HCT116 (cell line): ENCODE data around the gene OR6M1. TPM values are rescaled to one million over a fixed set of nuclear protein-coding genes. Genes with fewer than 3 reads are reported as not detected.

ENCODE experiments used
- ATAC-seq: fragments of 200-7000 bp; cut with Tn5 transposase; 2 replicates; pipeline ENCODE4 v1.9.1; 2020; ENCODE audit warnings: mild to moderate bottlenecking, moderate library complexity
- BruUV-seq: library from RNA; stranded (reverse); fragments of 400-500 nt; replicated peaks from 2 replicates; lab custom pipeline; 2021; lab: Mats Ljungman, UMichigan
- CTCF ChIA-PET: fragments of 300-600 bp; sonication (Branson Sonifier 250); formaldehyde crosslinking; loops from one replicate; lab custom pipeline; 2021; ENCODE audit warnings: antibody characterized with exemption; lab: Charles Lee
- POLR2A ChIA-PET: fragments of 300-600, 350-600 bp; sonication (Branson Sonifier 250); formaldehyde crosslinking; loops from one replicate; lab custom pipeline; 2021; ENCODE audit warnings: antibody characterized with exemption; lab: Charles Lee
- RAD21 ChIA-PET, 2 experiments: fragments of 300-600 bp; sonication (Branson Sonifier 250); formaldehyde crosslinking; loops; one replicate each; lab custom pipeline; 2023; ENCODE audit warnings: low total read pairs in 2 of 2; ENCODE audit not compliant: uncharacterized antibody in 2 of 2, unreplicated experiment in 2 of 2, low non-redundant PET in 1 of 2; lab: Charles Lee
- DNase-seq: peaks from one replicate; pipeline ENCODE4 v3.0.0-alpha.2; 2010; ENCODE audit warnings: low read depth, low spot score
- H2AFZ ChIP-seq: fragments of 200-600 bp; shearing (Covaris generic), sonication (generic); 2 replicates; pipeline ENCODE4 v1.6.1; 2017; ENCODE audit warnings: low read depth, mixed run types, mixed read lengths, antibody characterized with exemption, low read length; ENCODE audit not compliant: poor library complexity, severe bottlenecking
- H3K27ac ChIP-seq: 2 replicates; pipeline ENCODE4 v1.5.1; 2012; ENCODE audit warnings: low read depth, low read length
- H3K27me3 ChIP-seq: fragments of 200-600 bp; sonication (generic); 2 replicates; pipeline ENCODE4 v1.6.1; 2016; ENCODE audit warnings: mixed run types, low read length, mixed read lengths; ENCODE audit not compliant: insufficient read depth
- H3K36me3 ChIP-seq, 2 experiments: fragments of 200-500 bp in 1 of 2; fragments of 200-600 bp in 1 of 2; sonication (Bioruptor generic) in 1 of 2; sonication (generic) in 1 of 2; 2 replicates each; pipeline versions ENCODE4 v1.5.1 to v1.6.1; 2014 to 2016; ENCODE audit warnings: low read length in 2 of 2, inconsistent platforms in 1 of 2, mixed read lengths in 1 of 2, mixed run types in 1 of 2; ENCODE audit not compliant: insufficient read depth in 2 of 2, control insufficient read depth in 1 of 2
- H3K4me1 ChIP-seq, 2 experiments: fragments of 200-600 bp in 1 of 2; sonication (generic) in 1 of 2; 2 replicates each; pipeline versions ENCODE4 v1.5.1 to v1.6.1; 2012 to 2017; ENCODE audit warnings: low read length in 2 of 2, inconsistent platforms in 1 of 2, mild to moderate bottlenecking in 1 of 2, mixed read lengths in 1 of 2, mixed run types in 1 of 2, moderate library complexity in 1 of 2; ENCODE audit not compliant: insufficient read depth in 2 of 2, control insufficient read depth in 1 of 2
- H3K4me2 ChIP-seq: fragments of 200-600 bp; sonication (generic); 2 replicates; pipeline ENCODE4 v1.6.1; 2017; ENCODE audit warnings: mixed run types, low read length, mixed read lengths
- H3K4me3 ChIP-seq, 2 experiments: fragments of 200-600 bp in 1 of 2; sonication (generic) in 1 of 2; replicated peaks in 1 of 2; 2 replicates each; pipeline ENCODE4 v1.5.1; 2011 to 2016; ENCODE audit warnings: low read length in 2 of 2, control low read depth in 1 of 2, low read depth in 1 of 2, mild to moderate bottlenecking in 1 of 2, mixed read lengths in 1 of 2, mixed run types in 1 of 2
- H3K79me2 ChIP-seq: fragments of 200-600 bp; sonication (generic); 2 replicates; pipeline ENCODE4 v1.6.1; 2017; ENCODE audit warnings: mild to moderate bottlenecking, mixed run types, low read length, moderate library complexity, mixed read lengths; ENCODE audit not compliant: insufficient read depth
- H3K9ac ChIP-seq: fragments of 200-600 bp; sonication (generic); 2 replicates; pipeline ENCODE4 v1.6.1; 2016; ENCODE audit warnings: low read length, mixed read lengths
- H3K9me2 ChIP-seq: fragments of 200-600 bp; sonication (generic), shearing (Covaris generic); 2 replicates; pipeline ENCODE4 v1.6.1; 2017; ENCODE audit warnings: mixed run types, mild to moderate bottlenecking, moderate library complexity; ENCODE audit not compliant: insufficient read depth
- H3K9me3 ChIP-seq, 2 experiments: fragments of 200-500 bp in 1 of 2; fragments of 200-600 bp in 1 of 2; sonication (Bioruptor generic) in 1 of 2; sonication (generic) in 1 of 2; 2 replicates each; pipeline ENCODE4 v1.6.1; 2014 to 2017; ENCODE audit warnings: low read length in 2 of 2, mixed read lengths in 2 of 2, inconsistent platforms in 1 of 2, low read depth in 1 of 2, mild to moderate bottlenecking in 1 of 2, mixed run types in 1 of 2, moderate library complexity in 1 of 2; ENCODE audit not compliant: control insufficient read depth in 1 of 2, insufficient read depth in 1 of 2
- H4K20me1 ChIP-seq: fragments of 200-600 bp; sonication (generic), shearing (Covaris generic); 2 replicates; pipeline ENCODE4 v1.6.1; 2017; ENCODE audit warnings: mixed run types, mild to moderate bottlenecking, moderate library complexity; ENCODE audit not compliant: insufficient read depth
- CBX3 ChIP-seq: IDR thresholded peaks from 2 replicates; pipeline ENCODE4 v1.6.1; 2012; ENCODE audit warnings: low read depth
- ELF1 ChIP-seq: IDR thresholded peaks from 2 replicates; pipeline ENCODE4 v1.6.1; 2012; ENCODE audit warnings: low read depth, borderline replicate concordance
- EZH2 ChIP-seq: fragments of 200-600 bp; sonication (generic); IDR thresholded peaks from 2 replicates; pipeline ENCODE4 v1.6.1; 2017; ENCODE audit warnings: antibody characterized with exemption, mixed run types
- EZH2phosphoT487 ChIP-seq: fragments of 200-600 bp; IDR thresholded peaks from 2 replicates; pipeline ENCODE4 v1.6.1; 2018; ENCODE audit warnings: antibody characterized with exemption, borderline replicate concordance
- FOSL1 ChIP-seq: IDR thresholded peaks from 2 replicates; pipeline ENCODE4 v1.6.1; 2012; ENCODE audit warnings: low read depth
- JUND ChIP-seq: IDR thresholded peaks from 2 replicates; pipeline ENCODE4 v1.6.1; 2012
- MAX ChIP-seq: IDR thresholded peaks from 2 replicates; pipeline ENCODE4 v1.6.1; 2012
- POLR2A ChIP-seq: IDR thresholded peaks from 2 replicates; pipeline ENCODE4 v1.7.0; 2011; ENCODE audit warnings: borderline replicate concordance; ENCODE audit not compliant: insufficient read depth, insufficient read length; ENCODE audit errors: extremely low read depth
- RAD21 ChIP-seq: IDR thresholded peaks from 2 replicates; pipeline ENCODE4 v1.6.1; 2012; ENCODE audit warnings: low read depth, mild to moderate bottlenecking
- REST ChIP-seq: IDR thresholded peaks from 2 replicates; pipeline ENCODE4 v1.6.1; 2012; ENCODE audit warnings: low read depth
- SIN3A ChIP-seq: IDR thresholded peaks from 2 replicates; pipeline ENCODE4 v1.6.1; 2012; ENCODE audit warnings: low read depth
- SP1 ChIP-seq: IDR thresholded peaks from 2 replicates; pipeline ENCODE4 v1.6.1; 2012; ENCODE audit warnings: low read depth
- SRF ChIP-seq: IDR thresholded peaks from 2 replicates; pipeline ENCODE4 v1.6.1; 2012; ENCODE audit warnings: low read depth
- TCF7L2 ChIP-seq: IDR thresholded peaks from 2 replicates; pipeline ENCODE4 v1.7.0; 2011; ENCODE audit warnings: borderline replicate concordance, inconsistent platforms; ENCODE audit not compliant: insufficient read depth, insufficient read length; ENCODE audit errors: extremely low read depth
- YY1 ChIP-seq: IDR thresholded peaks from 2 replicates; pipeline ENCODE4 v1.6.1; 2011; ENCODE audit warnings: low read length, low read depth, moderate library complexity, mild to moderate bottlenecking; ENCODE audit not compliant: insufficient replicate concordance; ENCODE audit errors: extremely low read depth
- ZBTB33 ChIP-seq: IDR thresholded peaks from 2 replicates; pipeline ENCODE4 v1.6.1; 2011; ENCODE audit warnings: mild to moderate bottlenecking, low read length, moderate library complexity; ENCODE audit not compliant: insufficient replicate concordance; ENCODE audit errors: extremely low read depth
- ZFX ChIP-seq: fragments of 450-650 bp; IDR thresholded peaks from 2 replicates; pipeline ENCODE4 v1.6.1; 2017
- ZNF274 ChIP-seq: fragments of 200-500 bp; sonication (Bioruptor generic); IDR thresholded peaks from 2 replicates; pipeline ENCODE4 v1.6.1; 2014; ENCODE audit warnings: mild to moderate bottlenecking, low read depth, low read length, inconsistent platforms
- intact Hi-C: fragments of 100-400 bp; cut with micrococcal nuclease; formaldehyde crosslinking; loops from 2 replicates; pipeline ENCODE4 v1.10.0; 2022
- total RNA-seq: library from RNA; stranded (reverse); gene quantifications from one replicate; pipeline ENCODE4 v1.2.1, GENCODE V29; 2021; ENCODE audit not compliant: unreplicated experiment
- TF ChIP-seq, protein P1 (sequence below), 3 experiments: fragments of 200-600 bp in 1 of 3; sonication (generic) in 1 of 3; IDR thresholded peaks in 2 of 3; conservative IDR thresholded peaks in 1 of 3; 2 replicates each; pipeline ENCODE4 v1.5.1; 2012 to 2017; ENCODE audit warnings: low read depth in 2 of 3, low read length in 2 of 3, antibody characterized with exemption in 1 of 3, borderline replicate concordance in 1 of 3, control low read depth in 1 of 3, mild to moderate bottlenecking in 1 of 3, mixed read lengths in 1 of 3, mixed run types in 1 of 3, moderate library complexity in 1 of 3; ENCODE audit not compliant: insufficient read depth in 1 of 3

Gene OR6M1
- total RNA-seq, 1 experiment from 2014 or later, result not detected

DNA sequence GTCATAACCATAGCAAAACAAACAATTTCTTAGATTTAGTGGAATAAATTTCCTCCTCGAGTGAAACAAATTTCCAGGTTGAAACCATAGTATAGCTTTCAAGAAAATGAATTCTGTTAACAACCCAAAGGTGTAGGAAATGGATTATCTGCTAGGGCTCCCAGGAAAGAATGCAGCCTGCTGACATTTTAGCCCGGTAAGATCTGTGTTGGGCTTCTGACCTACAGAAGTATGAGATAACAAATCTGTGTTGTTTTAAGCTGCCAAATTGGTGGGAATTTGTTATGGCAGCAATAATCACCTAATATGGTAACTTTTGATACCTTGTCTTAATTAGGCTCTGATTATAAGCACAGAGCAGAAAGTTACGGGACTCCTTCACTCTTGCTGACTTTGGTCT, 32.0 kb upstream of the OR6M1 start:
- CTCF ChIA-PET, result no interaction called here
- no TSS peak for BruUV-seq
- Histone ChIP-seq H3K9ac (no peak overlapping the region), H2AFZ (no peak overlapping the region), H3K79me2 (no peaks in the 10 kb centered on the region), H3K4me2 (no peak overlapping the region), H3K4me3 (no peak overlapping the region), H3K9me2 (no peaks in the 10 kb centered on the region), H3K9me3 (no peaks in the 10 kb centered on the region), H4K20me1 (no peaks in the 10 kb centered on the region), H3K27ac (no peak overlapping the region), H3K4me1 (no peaks in the 10 kb centered on the region), H3K27me3 (peaks cover 20% of the 10 kb centered on the region; the same call in 1 of the 2 replicates), H3K36me3 (no peaks in the 10 kb centered on the region)
- POLR2A ChIA-PET, result no interaction called here
- DNase-seq, result no peak
- ATAC-seq, result no peak
- TF ChIP-seq, protein P1, sequence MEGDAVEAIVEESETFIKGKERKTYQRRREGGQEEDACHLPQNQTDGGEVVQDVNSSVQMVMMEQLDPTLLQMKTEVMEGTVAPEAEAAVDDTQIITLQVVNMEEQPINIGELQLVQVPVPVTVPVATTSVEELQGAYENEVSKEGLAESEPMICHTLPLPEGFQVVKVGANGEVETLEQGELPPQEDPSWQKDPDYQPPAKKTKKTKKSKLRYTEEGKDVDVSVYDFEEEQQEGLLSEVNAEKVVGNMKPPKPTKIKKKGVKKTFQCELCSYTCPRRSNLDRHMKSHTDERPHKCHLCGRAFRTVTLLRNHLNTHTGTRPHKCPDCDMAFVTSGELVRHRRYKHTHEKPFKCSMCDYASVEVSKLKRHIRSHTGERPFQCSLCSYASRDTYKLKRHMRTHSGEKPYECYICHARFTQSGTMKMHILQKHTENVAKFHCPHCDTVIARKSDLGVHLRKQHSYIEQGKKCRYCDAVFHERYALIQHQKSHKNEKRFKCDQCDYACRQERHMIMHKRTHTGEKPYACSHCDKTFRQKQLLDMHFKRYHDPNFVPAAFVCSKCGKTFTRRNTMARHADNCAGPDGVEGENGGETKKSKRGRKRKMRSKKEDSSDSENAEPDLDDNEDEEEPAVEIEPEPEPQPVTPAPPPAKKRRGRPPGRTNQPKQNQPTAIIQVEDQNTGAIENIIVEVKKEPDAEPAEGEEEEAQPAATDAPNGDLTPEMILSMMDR (IDR thresholded peaks at IDR 0.05 in 2 of 3, conservative IDR thresholded peaks at IDR 0.05 in 1 of 3; ENCODE audit: borderline replicate concordance in 1 of 3, insufficient read depth in 1 of 3, low read depth in 2 of 3, low read length in 2 of 3), result no peak
- TF ChIP-seq ZBTB33 (no peak), ZFX (no peak), FOSL1 (no peak), POLR2A (no peak), SP1 (no peak), ELF1 (no peak), YY1 (no peak), REST (no peak), EZH2phosphoT487 (no peak), MAX (no peak), ZNF274 (no peak), TCF7L2 (no peak), RAD21 (no peak), CBX3 (no peak), EZH2 (no peak), SRF (no peak), SIN3A (no peak), JUND (no peak)
- intact Hi-C loops, result no loop called here
- RAD21 ChIA-PET, result no interaction called here
